Measurements from ENCODE around the gene CORIN. TPM values are rescaled to one million over a fixed set of nuclear protein-coding genes. Genes with fewer than 3 reads are reported as not detected.

The CORIN gene, protein sequence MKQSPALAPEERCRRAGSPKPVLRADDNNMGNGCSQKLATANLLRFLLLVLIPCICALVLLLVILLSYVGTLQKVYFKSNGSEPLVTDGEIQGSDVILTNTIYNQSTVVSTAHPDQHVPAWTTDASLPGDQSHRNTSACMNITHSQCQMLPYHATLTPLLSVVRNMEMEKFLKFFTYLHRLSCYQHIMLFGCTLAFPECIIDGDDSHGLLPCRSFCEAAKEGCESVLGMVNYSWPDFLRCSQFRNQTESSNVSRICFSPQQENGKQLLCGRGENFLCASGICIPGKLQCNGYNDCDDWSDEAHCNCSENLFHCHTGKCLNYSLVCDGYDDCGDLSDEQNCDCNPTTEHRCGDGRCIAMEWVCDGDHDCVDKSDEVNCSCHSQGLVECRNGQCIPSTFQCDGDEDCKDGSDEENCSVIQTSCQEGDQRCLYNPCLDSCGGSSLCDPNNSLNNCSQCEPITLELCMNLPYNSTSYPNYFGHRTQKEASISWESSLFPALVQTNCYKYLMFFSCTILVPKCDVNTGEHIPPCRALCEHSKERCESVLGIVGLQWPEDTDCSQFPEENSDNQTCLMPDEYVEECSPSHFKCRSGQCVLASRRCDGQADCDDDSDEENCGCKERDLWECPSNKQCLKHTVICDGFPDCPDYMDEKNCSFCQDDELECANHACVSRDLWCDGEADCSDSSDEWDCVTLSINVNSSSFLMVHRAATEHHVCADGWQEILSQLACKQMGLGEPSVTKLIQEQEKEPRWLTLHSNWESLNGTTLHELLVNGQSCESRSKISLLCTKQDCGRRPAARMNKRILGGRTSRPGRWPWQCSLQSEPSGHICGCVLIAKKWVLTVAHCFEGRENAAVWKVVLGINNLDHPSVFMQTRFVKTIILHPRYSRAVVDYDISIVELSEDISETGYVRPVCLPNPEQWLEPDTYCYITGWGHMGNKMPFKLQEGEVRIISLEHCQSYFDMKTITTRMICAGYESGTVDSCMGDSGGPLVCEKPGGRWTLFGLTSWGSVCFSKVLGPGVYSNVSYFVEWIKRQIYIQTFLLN
- 1 to 10 TPM; 4.1 to 5.4 (median 4.9) TPM for polyA plus RNA-seq (ENCODE audit: insufficient read length in 4 of 4)

- DNase-seq (ENCODE audit: low read depth in 4 of 4, low spot score in 2 of 4) = no peak
Observed at GRCh38 chr4:47837908-47838294, at the start of gene CORIN. TSS of gene CORIN (minus strand) at chr4:47838067. CDS start at chr4:47837949, 118 bp downstream.

GRCh38 chr4:47882228-47882627, 44.4 kb upstream of the CORIN start:
- no peak for DNase-seq (ENCODE audit: low read depth in 4 of 4, low spot score in 2 of 4)

DNA sequence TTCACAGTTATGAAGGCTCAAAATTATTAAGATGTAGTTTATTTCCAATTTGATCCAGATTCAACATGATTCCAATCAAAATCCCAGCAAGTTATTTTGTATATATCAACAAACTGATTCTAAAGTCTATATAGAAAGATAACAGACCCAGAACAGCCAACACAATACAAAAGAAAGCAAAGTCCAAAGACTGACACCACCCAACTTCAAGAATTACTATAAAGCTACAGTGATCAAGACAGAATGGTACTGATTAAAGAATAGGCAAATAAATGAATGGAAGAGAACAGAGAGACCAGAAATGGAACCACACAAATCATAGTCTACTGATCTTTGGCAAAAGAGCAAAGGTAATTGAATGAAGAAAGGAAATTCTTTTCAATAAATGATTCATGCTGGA, 41.6 kb upstream of the CORIN start:
- no peak for DNase-seq (ENCODE audit: low read depth in 4 of 4, low spot score in 2 of 4)

DNA sequence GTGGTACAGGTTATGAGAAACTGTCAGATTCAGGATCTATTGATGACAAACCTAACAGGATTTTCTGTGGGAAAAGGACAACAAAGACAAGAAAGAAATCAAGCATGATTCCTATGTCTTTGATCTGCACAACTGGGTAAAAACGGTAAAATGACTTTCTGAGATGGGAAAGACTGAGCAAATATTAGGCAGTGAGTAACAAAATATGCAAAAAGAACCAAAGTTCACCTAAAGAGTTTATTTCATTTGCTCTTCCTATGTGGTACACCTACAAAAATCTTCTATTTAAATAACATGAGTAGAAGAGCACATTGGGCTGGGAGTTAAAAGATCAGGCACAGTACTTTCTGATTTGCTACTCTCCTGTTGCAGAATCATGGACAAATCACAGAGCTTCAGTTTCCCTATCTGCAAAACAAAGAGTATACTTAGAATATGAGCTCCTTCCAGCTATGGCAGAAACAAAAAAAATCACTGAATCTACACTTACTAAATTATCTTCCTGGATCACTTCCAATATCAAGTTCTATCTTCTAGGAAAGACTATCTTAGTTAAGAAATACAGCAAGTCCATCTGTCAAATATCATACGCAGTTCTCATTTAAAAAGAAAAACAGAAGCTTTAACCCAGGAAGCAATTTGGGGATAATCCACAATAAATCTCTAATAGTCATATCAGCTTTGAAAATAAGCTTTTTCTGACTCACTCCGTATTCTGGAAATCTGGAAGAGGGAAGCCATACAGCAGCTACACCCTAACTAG, 39.1 kb upstream of the CORIN start:
- DNase-seq (ENCODE audit: low read depth in 4 of 4, low spot score in 2 of 4) = no peak

- no peak for DNase-seq (ENCODE audit: low read depth in 4 of 4, low spot score in 2 of 4)
Observed at GRCh38 chr4:47876310-47876709, 38.4 kb upstream of the CORIN start.

DNA sequence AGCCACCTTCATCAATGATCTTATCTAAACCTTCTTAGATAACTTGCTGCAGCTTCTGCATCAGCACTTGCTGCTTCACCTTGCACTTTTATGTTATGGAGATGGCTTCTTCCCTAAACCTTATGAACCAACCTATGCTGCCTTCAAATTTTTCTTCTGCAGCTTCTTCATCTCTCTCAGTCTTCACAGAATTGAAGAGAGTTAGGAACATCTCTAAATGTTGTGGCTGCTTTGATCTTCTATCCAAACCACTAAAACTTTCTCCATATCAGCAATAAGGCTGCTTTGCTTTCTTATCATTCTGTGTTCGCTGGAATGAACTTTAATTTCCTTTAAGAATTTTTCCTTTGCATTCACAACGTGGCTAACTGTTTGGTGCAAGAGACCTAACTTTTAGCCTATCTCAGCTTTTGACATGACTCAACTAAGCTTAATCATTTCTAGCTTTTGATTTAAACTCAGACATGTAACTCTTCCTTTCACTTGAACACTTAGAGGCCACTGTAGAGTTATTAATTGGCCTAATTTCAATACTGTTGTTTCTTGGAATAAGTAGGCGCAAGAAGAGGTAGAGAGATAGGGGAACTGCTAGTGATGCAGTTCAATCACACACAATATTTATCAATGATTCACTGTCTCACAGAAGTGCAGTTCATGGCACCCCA, 36.1 kb upstream of the CORIN start:
- DNase-seq (ENCODE audit: low read depth in 4 of 4, low spot score in 2 of 4) = no peak

DNA sequence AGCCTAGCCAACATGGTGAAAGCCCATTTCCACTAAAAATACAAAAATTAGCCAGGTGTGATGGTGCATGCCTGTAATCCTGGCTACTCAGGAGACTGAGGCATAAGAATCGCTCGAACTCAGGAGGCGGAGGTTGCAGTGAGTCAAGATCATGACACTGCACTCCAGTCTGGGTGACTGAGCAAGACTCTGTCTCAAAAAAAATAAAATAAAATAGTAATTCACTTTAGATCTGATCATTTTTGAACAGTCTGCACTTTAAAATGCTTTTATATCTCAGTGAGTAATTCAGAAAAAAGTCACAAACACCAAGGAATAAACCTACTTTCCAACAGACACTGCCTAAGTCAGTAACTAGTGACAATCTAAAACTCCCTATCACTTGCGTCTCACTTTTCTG, 25.6 kb upstream of the CORIN start:
- no peak for DNase-seq (ENCODE audit: low read depth in 4 of 4, low spot score in 2 of 4)

DNA sequence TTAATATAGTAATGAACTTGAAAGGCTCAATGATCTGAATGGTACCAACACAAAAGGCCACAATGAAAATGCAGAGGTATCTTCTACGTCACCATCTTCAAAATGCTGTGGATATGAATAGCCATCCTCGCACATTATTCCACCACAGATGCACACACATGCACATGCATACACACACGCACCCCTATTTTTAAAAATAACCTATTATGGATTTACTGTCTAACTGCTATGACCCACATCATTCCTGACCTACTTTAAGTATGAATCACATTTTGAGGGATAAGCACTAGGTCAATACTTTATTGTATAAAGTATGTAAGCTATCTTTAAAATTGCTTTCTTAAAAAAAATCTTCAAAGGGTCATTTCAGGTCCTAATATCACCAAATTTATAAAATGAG, 24.4 kb upstream of the CORIN start:
- DNase-seq (ENCODE audit: low read depth in 4 of 4, low spot score in 2 of 4) = no peak

DNA sequence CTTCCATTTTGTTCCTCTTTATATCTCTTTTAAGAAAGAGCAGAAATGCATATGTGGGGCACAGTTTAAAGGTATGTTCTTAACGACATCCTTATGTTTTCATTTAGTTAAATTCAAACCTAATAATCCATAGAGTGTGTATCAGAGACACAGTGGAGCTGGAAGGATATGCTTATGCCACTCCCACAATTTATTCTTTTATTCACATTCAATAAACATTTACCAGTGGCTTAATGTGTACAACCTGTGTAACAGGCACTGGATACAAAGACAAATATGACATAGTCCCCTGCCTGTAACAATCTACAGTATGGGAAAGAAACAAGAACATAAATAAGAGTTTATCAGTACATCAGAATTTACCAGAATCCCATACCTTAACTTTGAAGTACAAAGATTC, 22.4 kb upstream of the CORIN start:
- no peak for DNase-seq (ENCODE audit: low read depth in 4 of 4, low spot score in 2 of 4)

DNA sequence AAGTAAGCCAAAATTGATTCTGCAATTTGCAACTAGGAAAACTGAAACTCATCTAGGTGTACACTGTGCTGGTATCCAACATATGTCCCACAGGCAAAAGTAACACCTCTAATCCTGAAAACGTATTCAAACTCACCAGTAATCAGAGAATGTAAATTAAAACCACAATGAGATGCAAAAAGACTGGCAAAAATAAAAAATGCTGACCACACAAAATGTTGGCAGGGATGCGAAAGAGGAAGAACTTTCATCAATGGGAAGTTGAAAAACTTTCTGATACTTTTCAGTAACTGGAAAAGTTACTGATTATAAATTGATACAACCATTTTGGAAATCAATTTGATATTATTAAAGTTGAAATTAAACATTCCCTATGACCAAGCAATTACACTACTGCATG, 20.1 kb upstream of the CORIN start:
- no peak for DNase-seq (ENCODE audit: low read depth in 4 of 4, low spot score in 2 of 4)

DNA sequence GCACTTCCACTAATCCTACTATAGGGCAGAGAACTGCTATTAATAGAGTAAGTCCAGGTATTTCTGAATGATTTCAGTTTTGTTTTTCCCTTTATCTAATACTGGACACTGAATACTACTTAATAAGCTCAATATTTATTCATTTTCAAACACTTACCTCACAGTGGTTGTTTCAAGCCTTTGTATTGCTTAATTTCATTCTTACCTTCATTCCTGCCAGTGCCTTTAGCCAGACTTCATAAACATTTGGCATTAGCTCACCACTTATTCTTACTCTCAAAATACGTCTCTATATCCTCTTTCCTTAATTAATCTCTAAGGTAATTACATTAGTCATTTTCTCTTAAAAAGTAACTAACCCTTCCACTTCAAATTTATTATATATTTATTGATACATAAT, 18.8 kb upstream of the CORIN start:
- no peak for DNase-seq (ENCODE audit: low read depth in 4 of 4, low spot score in 2 of 4)

- no peak for DNase-seq (ENCODE audit: low read depth in 4 of 4, low spot score in 2 of 4)
Observed at GRCh38 chr4:47855350-47855749, 17.5 kb upstream of the CORIN start.

DNA sequence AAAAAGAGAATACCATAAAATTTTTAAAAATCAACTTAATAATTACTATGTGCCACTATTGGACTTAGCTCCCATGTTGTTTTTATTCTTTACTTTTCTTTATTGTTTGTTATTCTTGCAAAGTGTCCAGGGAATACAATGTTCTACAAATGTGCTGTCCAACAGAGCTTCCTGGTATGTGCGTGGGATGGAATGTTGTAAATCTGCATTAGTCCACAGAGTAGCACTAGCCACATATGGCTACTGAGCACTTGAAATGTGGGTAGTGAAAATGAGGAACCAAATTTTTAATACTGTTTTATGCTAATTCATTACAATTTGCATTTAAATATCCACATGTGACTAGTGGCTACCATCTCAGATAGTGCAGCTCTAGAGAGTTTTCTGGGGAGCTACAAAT, 14.3 kb upstream of the CORIN start:
- DNase-seq (ENCODE audit: low read depth in 4 of 4, low spot score in 2 of 4) = no peak

- DNase-seq (ENCODE audit: low read depth in 4 of 4, low spot score in 2 of 4) = no peak
Observed at GRCh38 chr4:47849466-47849865, 11.6 kb upstream of the CORIN start.

DNA sequence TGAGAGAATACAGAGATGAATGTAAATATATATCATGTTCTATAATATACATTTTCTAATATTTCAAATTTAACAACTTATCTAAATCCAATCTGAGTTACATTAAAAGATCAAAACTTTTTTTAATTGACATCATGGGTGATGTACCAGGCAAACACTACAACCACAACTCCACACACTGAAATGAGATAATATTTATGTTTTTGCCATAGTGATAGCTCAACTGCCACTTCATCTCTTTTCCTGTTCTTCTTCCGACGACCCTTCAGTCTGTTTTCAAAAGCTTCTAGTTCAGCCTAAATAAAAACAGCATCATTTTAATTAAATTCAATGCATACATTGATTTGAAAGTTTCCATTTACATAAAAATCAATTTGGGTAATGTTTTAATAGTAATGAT, 10.2 kb upstream of the CORIN start:
- no peak for DNase-seq (ENCODE audit: low read depth in 4 of 4, low spot score in 2 of 4)

- DNase-seq (ENCODE audit: low read depth in 4 of 4, low spot score in 2 of 4) = no peak
Observed at GRCh38 chr4:47842985-47843384, 5.1 kb upstream of the CORIN start.

- DNase-seq (ENCODE audit: low read depth in 4 of 4, low spot score in 2 of 4) = no peak
Observed at GRCh38 chr4:47840291-47840690, 2.4 kb upstream of the CORIN start.

DNA sequence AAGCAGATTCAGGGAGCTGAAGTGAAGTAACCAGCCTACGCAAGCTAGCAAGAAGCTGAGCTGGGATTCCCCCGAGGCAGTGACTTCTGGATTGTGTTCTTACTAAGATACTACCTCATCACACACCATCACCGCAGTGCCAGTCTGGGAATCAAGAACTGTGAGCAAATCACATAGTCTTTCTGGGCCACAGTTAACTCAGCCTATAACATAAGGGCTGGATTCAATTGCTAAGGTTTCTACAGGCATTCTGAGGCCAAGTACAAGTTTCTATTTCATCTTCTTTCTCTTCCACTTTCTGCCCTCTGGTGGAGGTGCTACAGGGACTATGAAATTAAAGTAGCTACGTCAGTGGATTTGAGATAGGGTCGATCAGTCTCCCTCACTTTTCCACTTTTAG, 1.4 kb upstream of the CORIN start:
- DNase-seq (ENCODE audit: low read depth in 4 of 4, low spot score in 2 of 4) = no peak

GRCh38 chr4:47838445-47838844, 578 bp upstream of the CORIN start:
- DNase-seq (ENCODE audit: low read depth in 4 of 4, low spot score in 2 of 4) = no peak
